ENCODE data around the gene SMIM41.

DNA sequence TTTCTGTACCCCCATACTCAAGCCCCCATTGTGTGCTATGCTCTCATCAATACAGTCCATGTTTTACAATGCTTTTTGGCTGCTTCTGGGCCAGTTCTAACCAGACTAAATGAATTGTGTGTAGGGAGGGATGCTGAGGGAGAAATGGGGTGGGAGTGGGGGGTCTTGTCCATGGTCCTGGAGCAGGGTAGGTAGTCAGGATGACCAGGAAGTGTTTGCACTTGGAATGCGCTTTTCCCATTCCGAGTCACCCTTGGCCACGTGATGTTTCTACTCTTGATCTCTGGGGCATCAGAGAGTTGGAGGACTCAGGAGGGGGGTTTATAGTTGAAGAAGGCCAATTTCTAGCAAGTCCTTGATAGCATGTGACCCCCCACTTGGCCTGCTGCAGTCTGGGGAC lies 1.2 kb upstream of the SMIM41 start:
- TF ChIP-seq CTCF (conservative IDR thresholded peaks at IDR 0.05) (no peak), EZH2 (IDR thresholded peaks at IDR 0.05; ENCODE audit: low read depth) (no peak)
